HepG2 (cell line): Measurements from ENCODE around the gene FOXI3. TPM values are rescaled to one million over a fixed set of nuclear protein-coding genes. Genes with fewer than 3 reads are reported as not detected.

Experiments used
- ATAC-seq: fragments of 200-7000 bp; cut with Tn5 transposase; 3 replicates; pipeline ENCODE4 v1.9.1; 2020; ENCODE audit warnings: mild to moderate bottlenecking, moderate library complexity
- BruUV-seq: library from RNA; stranded (reverse); fragments of 400-500 nt; replicated peaks from 2 replicates; lab custom pipeline; 2021; lab: Mats Ljungman, UMichigan
- CTCF ChIA-PET: fragments of 300-600 bp; formaldehyde crosslinking; extraction: SDS; loops from one replicate; lab custom pipeline; 2021; ENCODE audit warnings: low total read pairs, inconsistent platforms, low intra/inter-chr PET ratio; lab: Yijun Ruan, JAX
- POLR2A ChIA-PET: fragments of 350-600 bp; sonication (Branson Sonifier 250); formaldehyde crosslinking; loops from one replicate; lab custom pipeline; 2020; ENCODE audit warnings: antibody characterized with exemption, inconsistent platforms; lab: Yijun Ruan, JAX
- DNase-seq: peaks from one replicate; pipeline ENCODE4 v3.0.0-alpha.2; 2015; ENCODE audit warnings: low spot score
- FAIRE-seq: peaks from 3 replicates; lab custom pipeline; 2011; peaks lifted over from hg19 to GRCh38; lab: Jason Lieb, UNC
- H2AFZ ChIP-seq: one replicate; pipeline ENCODE4 v1.6.1; 2011; ENCODE audit warnings: low read length, inconsistent platforms
- H3K27ac ChIP-seq: fragments of 300-600 bp; 3 replicates; pipeline ENCODE4 v1.8.0; 2011; ENCODE audit warnings: mixed run types, mild to moderate bottlenecking, mixed read lengths, low read length, inconsistent platforms; ENCODE audit not compliant: insufficient read depth; ENCODE audit errors: extremely low read length
- H3K27me3 ChIP-seq, 2 experiments: fragments of 200-600 bp in 1 of 2; 2 replicates in 1 of 2; 3 replicates in 1 of 2; pipeline versions ENCODE4 v1.6.0 to v1.8.0; 2011; ENCODE audit warnings: low read length in 2 of 2, mild to moderate bottlenecking in 2 of 2, moderate library complexity in 2 of 2, inconsistent platforms in 1 of 2; ENCODE audit not compliant: insufficient read depth in 2 of 2, control insufficient read depth in 1 of 2
- H3K36me3 ChIP-seq, 2 experiments: fragments of 200-600 bp in 1 of 2; replicated peaks in 1 of 2; 2 replicates in 1 of 2; 3 replicates in 1 of 2; pipeline versions ENCODE4 v1.5.1 to v1.8.0; 2011; ENCODE audit warnings: low read length in 2 of 2, inconsistent platforms in 1 of 2; ENCODE audit not compliant: insufficient read depth in 2 of 2, control insufficient read depth in 1 of 2
- H3K4me1 ChIP-seq: 2 replicates; pipeline ENCODE4 v1.5.1; 2012; ENCODE audit warnings: low read length, inconsistent platforms; ENCODE audit not compliant: insufficient read depth
- H3K4me2 ChIP-seq: 2 replicates; pipeline ENCODE4 v1.6.0; 2011; ENCODE audit warnings: low read depth, low read length, inconsistent platforms
- H3K4me3 ChIP-seq, 3 experiments: fragments of 200-600 bp in 1 of 3; sonication (generic), shearing (Covaris generic) in 1 of 3; replicated peaks in 1 of 3; 2 replicates each; pipeline ENCODE4 v1.5.1; 2011 to 2016; ENCODE audit warnings: low read length in 3 of 3, inconsistent platforms in 2 of 3, low read depth in 2 of 3, mild to moderate bottlenecking in 2 of 3, control low read depth in 1 of 3, mixed read lengths in 1 of 3; ENCODE audit not compliant: insufficient read depth in 1 of 3
- H3K79me2 ChIP-seq: one replicate; pipeline ENCODE4 v1.6.1; 2011; ENCODE audit warnings: low read length, inconsistent platforms; ENCODE audit not compliant: insufficient read depth
- H3K9ac ChIP-seq: 2 replicates; pipeline ENCODE4 v1.6.0; 2011; ENCODE audit warnings: mild to moderate bottlenecking, low read depth, low read length, inconsistent platforms; ENCODE audit not compliant: insufficient read depth
- H3K9me3 ChIP-seq: 2 replicates; pipeline ENCODE4 v1.5.1; 2012; ENCODE audit warnings: mild to moderate bottlenecking, low read length
- H4K20me1 ChIP-seq: 2 replicates; pipeline ENCODE4 v1.6.0; 2011; ENCODE audit warnings: inconsistent platforms, mild to moderate bottlenecking, low read length, moderate library complexity; ENCODE audit not compliant: insufficient read depth
- ATF7 ChIP-seq, 2 experiments: fragments of 450-650 bp in 1 of 2; sonication (generic) in 1 of 2; formaldehyde crosslinking in 1 of 2; IDR thresholded peaks; 2 replicates each; pipeline versions ENCODE4 v1.4.0 to v1.6.1; 2016 to 2020; ENCODE audit warnings: antibody characterized with exemption in 1 of 2, mild to moderate bottlenecking in 1 of 2, missing genetic modification reagents in 1 of 2
- HNRNPUL1 ChIP-seq: fragments of 200-400 bp; formaldehyde crosslinking; IDR thresholded peaks from 2 replicates; pipeline ENCODE4 v1.6.1; 2017; ENCODE audit warnings: low read depth, mild to moderate bottlenecking, low read length, moderate library complexity
- HOXA9 ChIP-seq: sonication (generic); formaldehyde crosslinking; IDR thresholded peaks from 2 replicates; pipeline ENCODE4 v1.8.1; 2022; ENCODE audit warnings: missing genetic modification reagents, mild to moderate bottlenecking, moderate library complexity, borderline replicate concordance
- NAIF1 ChIP-seq: sonication (generic); formaldehyde crosslinking; IDR thresholded peaks from 2 replicates; pipeline ENCODE4 v1.5.0; 2020; ENCODE audit warnings: mild to moderate bottlenecking, missing genetic modification reagents, borderline replicate concordance
- RORA ChIP-seq: sonication (generic); formaldehyde crosslinking; IDR thresholded peaks from 2 replicates; pipeline ENCODE4 v1.5.0; 2020; ENCODE audit warnings: mild to moderate bottlenecking, missing genetic modification reagents, moderate library complexity
- SP4 ChIP-seq: sonication (generic); formaldehyde crosslinking; IDR thresholded peaks from 2 replicates; pipeline ENCODE4 v1.8.1; 2023; ENCODE audit warnings: mild to moderate bottlenecking, missing genetic modification reagents
- ZMYM3 ChIP-seq: sonication (generic); formaldehyde crosslinking; IDR thresholded peaks from 2 replicates; pipeline ENCODE4 v1.5.1; 2020; ENCODE audit warnings: mild to moderate bottlenecking, missing genetic modification reagents
- ZNF124 ChIP-seq: sonication (generic); formaldehyde crosslinking; IDR thresholded peaks from 2 replicates; pipeline ENCODE4 v1.4.0; 2020; ENCODE audit warnings: missing genetic modification reagents
- ZNF3 ChIP-seq: IDR thresholded peaks from 2 replicates; pipeline ENCODE4 v1.7.0; 2017; ENCODE audit warnings: inconsistent platforms
- WGBS: methylation state at CpG from one replicate; pipeline ENCODE4 v1.1.6; 2017; ENCODE audit warnings: low lambda C conversion rate; 5-methylcytosine and 5-hydroxymethylcytosine counted together
- in situ Hi-C: cut with HindIII; loops from 2 replicates; pipeline ENCODE4 v1.10.0; 2017; ENCODE audit warnings: low pct_unique_long_range_greater_than_20kb; ENCODE audit not compliant: extremely low pct_ligation_motif_present
- intact Hi-C: fragments of 100-400 bp; cut with micrococcal nuclease; formaldehyde crosslinking; loops from one replicate; pipeline ENCODE4 v1.10.0; 2022; ENCODE audit not compliant: unreplicated experiment
- polyA plus RNA-seq, 8 experiments: library from polyadenylated mRNA; depleted of rRNA in 3 of 8; stranded (reverse) in 7 of 8; unstranded in 1 of 8; fragments of >200 nt; fragmentation: Illumina TruSeq in 4 of 8; extraction: Trizol in 4 of 8; gene quantifications; 2 replicates each; pipeline versions ENCODE4 v1.2.1 to v1.2.3, GENCODE V29; 2011 to 2016; ENCODE audit warnings: low read depth in 4 of 8, missing spikeins in 1 of 8, mixed read lengths in 1 of 8; ENCODE audit not compliant: insufficient read depth in 1 of 8
- total RNA-seq, 5 experiments: library from RNA; depleted of rRNA; stranded (reverse); fragments of >200 nt; fragmentation: Illumina TruSeq; extraction: Trizol; gene quantifications; 2 replicates each; pipeline ENCODE4 v1.2.3, GENCODE V29; 2016; ENCODE audit warnings: low read depth in 1 of 5
- TF ChIP-seq, protein P1 (sequence below): IDR thresholded peaks from 2 replicates; pipeline ENCODE4 v1.6.1; 2016
- TF ChIP-seq, protein P2 (sequence below): sonication (generic); formaldehyde crosslinking; IDR thresholded peaks from 2 replicates; pipeline ENCODE4 v1.5.1; 2020; ENCODE audit warnings: missing genetic modification reagents, mild to moderate bottlenecking, borderline replicate concordance
- TF ChIP-seq, protein P3 (sequence below): IDR thresholded peaks from 2 replicates; pipeline ENCODE4 v1.6.1; 2016; ENCODE audit warnings: missing genetic modification reagents, missing compliant biosample characterization
- TF ChIP-seq, protein P4 (sequence below): IDR thresholded peaks from 2 replicates; pipeline ENCODE4 v1.6.1; 2016; ENCODE audit warnings: missing compliant biosample characterization, missing genetic modification reagents, borderline replicate concordance

Gene FOXI3
- total and polyA plus RNA-seq, 2 of the 13 experiments (the other 11 are each of a cell fraction or from before 2014, with no cell fraction given), result not detected

DNA sequence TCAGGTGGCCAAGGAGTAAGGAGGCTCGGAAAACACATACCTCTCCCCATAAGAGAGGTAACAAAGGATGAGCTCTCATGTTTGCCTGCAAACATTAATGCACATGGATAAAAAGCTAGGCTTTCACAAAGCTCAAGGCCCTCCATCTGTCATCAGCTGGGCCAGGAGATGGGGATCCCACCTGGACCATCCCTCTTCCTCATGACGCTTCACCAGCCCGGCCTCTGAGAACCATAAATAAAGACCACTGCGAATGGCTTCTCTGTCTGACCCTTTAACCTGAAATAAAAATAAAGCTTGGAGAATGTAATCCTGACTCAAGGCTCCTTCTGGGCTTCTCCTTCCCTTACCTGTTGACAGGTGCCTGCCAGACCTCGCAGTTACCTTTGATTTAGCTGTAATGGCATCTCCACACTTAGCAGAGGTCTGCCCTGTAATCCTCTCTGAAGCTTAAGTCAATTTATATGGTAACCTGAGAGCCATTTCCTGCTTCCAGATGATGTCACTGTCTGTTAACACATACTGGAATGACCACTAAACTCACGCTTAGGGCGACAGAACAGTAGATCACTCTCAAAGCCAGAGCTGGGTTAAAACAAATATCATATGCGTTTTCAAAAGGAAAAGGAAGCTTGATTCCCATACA, 29.3 kb upstream of the FOXI3 start (continued):
- TF ChIP-seq, protein P1, sequence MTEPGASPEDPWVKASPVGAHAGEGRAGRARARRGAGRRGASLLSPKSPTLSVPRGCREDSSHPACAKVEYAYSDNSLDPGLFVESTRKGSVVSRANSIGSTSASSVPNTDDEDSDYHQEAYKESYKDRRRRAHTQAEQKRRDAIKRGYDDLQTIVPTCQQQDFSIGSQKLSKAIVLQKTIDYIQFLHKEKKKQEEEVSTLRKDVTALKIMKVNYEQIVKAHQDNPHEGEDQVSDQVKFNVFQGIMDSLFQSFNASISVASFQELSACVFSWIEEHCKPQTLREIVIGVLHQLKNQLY, result no peak
- no peak for TF ChIP-seq SP4
- 0 out of 2 replicates have a peak, but pooled peaks have one; percentile 6 for TF ChIP-seq ATF7 (IDR thresholded peaks at IDR 0.05)
- TF ChIP-seq ATF7 (CRISPR knock-in tag; IDR thresholded peaks at IDR 0.05), result no peak

DNA sequence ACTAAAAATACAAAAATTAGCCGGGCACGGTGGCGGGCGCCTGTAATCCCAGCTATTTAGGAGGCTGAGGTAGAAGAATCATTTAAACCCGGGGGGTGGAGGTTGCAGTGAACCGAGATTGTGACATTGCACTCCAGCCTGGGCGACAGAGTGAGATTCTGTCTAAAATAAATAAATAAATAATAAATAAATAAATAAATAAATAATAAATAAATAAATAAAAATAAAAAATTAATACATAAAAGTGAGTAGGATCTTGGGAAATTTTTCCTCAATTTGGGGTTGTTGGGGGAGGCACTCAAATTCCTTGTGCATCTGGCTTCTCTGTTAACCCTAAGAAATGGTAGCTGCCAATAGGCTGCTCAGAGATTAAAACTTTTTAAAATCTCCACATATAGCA, 20.3 kb upstream of the FOXI3 start:
- ATAC-seq (no peak), FAIRE-seq (no peak), DNase-seq (no peak)
- Histone ChIP-seq H3K4me2 (no peak overlapping the region), H2AFZ (no peak overlapping the region), H3K9ac (no peak overlapping the region), H3K4me1 (no peaks in the 10 kb centered on the region), H3K9me3 (no peaks in the 10 kb centered on the region), H3K36me3 (no peaks in the 10 kb centered on the region), H3K79me2 (no peaks in the 10 kb centered on the region), H3K27ac (no peak overlapping the region), H3K27me3 (peaks cover 3 to 15% of the 10 kb centered on the region in 2 experiments; a peak in 2 of 5 replicates), H3K4me3 (no peak overlapping the region), H4K20me1 (no peaks in the 10 kb centered on the region)
- in situ Hi-C loops (loop anchor here (25.0 kb wide), 1 partner anchor 411 kb away; the partner anchor contains the start of genes KRCC1 and SMYD1), intact Hi-C loops (no loop called here)
- TF ChIP-seq RORA (CRISPR knock-in tag), result no peak
- no peak for TF ChIP-seq HNRNPUL1
- no peak for TF ChIP-seq ZNF3
- TF ChIP-seq, protein P2, sequence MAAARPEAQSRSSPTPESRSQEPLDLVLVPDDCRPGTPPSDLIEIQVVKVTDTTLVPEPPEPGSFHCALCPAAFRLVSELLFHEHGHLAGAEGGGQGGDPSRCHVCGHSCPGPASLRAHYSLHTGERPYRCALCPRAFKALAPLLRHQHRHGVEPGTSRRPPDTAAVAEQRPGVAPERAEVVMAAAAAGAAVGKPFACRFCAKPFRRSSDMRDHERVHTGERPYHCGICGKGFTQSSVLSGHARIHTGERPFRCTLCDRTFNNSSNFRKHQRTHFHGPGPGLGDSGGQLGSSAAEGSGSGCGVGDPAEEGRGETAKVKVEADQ (CRISPR knock-in tag), result no peak
- TF ChIP-seq, protein P3, sequence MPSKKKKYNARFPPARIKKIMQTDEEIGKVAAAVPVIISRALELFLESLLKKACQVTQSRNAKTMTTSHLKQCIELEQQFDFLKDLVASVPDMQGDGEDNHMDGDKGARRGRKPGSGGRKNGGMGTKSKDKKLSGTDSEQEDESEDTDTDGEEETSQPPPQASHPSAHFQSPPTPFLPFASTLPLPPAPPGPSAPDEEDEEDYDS, result no peak
- TF ChIP-seq NAIF1 (CRISPR knock-in tag), result no peak
- TF ChIP-seq, protein P4, sequence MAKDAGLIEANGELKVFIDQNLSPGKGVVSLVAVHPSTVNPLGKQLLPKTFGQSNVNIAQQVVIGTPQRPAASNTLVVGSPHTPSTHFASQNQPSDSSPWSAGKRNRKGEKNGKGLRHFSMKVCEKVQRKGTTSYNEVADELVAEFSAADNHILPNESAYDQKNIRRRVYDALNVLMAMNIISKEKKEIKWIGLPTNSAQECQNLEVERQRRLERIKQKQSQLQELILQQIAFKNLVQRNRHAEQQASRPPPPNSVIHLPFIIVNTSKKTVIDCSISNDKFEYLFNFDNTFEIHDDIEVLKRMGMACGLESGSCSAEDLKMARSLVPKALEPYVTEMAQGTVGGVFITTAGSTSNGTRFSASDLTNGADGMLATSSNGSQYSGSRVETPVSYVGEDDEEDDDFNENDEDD, result no peak
- no peak for TF ChIP-seq HOXA9
- TF ChIP-seq ZNF124 (CRISPR knock-in tag), result no peak
- no peak for TF ChIP-seq ZMYM3
- no TSS peak for BruUV-seq
- ChIA-PET CTCF (no interaction called here), POLR2A (no interaction called here)
- WGBS, result 71% methylated on average over 7 of the region's 7 CpGs
